CD4-positive, CD25-positive, alpha-beta regulatory T cell (primary cell): ENCODE measurements around the gene KDM4B. TPM values are rescaled to one million over a fixed set of nuclear protein-coding genes. Genes with fewer than 3 reads are reported as not detected.

Experiments used
- ATAC-seq, 2 donors: fragments of 150-1000 bp; cut with Tn5 transposase; one replicate each; pipeline ENCODE4 v1.10.0; 2021; ENCODE audit warnings: low read depth in 2 of 2, moderate number of reproducible peaks in 2 of 2, moderate library complexity in 1 of 2
- DNase-seq, 3 donors: peaks; one replicate each; pipeline versions ENCODE4 v3.0.0 to v3.0.0-alpha.2; 2012 to 2022; ENCODE audit warnings: mixed read lengths in 1 of 3
- H3K27ac ChIP-seq: one replicate; pipeline ENCODE4 v1.7.0; 2013; ENCODE audit warnings: mild to moderate bottlenecking, low read length; ENCODE audit not compliant: insufficient read depth, poor library complexity, severe bottlenecking
- H3K27me3 ChIP-seq: one replicate; pipeline ENCODE4 v1.7.0; 2013; ENCODE audit warnings: low read length; ENCODE audit not compliant: control insufficient read depth, insufficient read depth
- H3K36me3 ChIP-seq: one replicate; pipeline ENCODE4 v1.7.0; 2013; ENCODE audit warnings: mild to moderate bottlenecking, low read length, moderate library complexity; ENCODE audit not compliant: control insufficient read depth, insufficient read depth
- H3K4me1 ChIP-seq: 2 replicates; pipeline ENCODE4 v1.7.0; 2013; ENCODE audit warnings: mild to moderate bottlenecking, low read length; ENCODE audit not compliant: insufficient read depth, control insufficient read depth, poor library complexity, severe bottlenecking
- H3K4me3 ChIP-seq: one replicate; pipeline ENCODE4 v1.7.0; 2013; ENCODE audit warnings: low read depth, mild to moderate bottlenecking, low read length, moderate library complexity
- H3K9me3 ChIP-seq, 2 experiments: 1 replicate in 1 of 2; 2 replicates in 1 of 2; pipeline ENCODE4 v1.7.0; 2013; ENCODE audit warnings: low read length in 2 of 2, mild to moderate bottlenecking in 1 of 2, moderate library complexity in 1 of 2; ENCODE audit not compliant: control insufficient read depth in 2 of 2
- H3K27ac Mint-ChIP-seq, 3 donors: one replicate each; pipeline ENCODE4 v1.8.0; 2020 to 2022; ENCODE audit warnings: mild to moderate bottlenecking in 3 of 3, mixed read lengths in 3 of 3, moderate library complexity in 2 of 3
- H3K27me3 Mint-ChIP-seq: one replicate; pipeline ENCODE4 v1.8.0; 2022; ENCODE audit warnings: mild to moderate bottlenecking, mixed read lengths
- H3K36me3 Mint-ChIP-seq: one replicate; pipeline ENCODE4 v1.8.0; 2020; ENCODE audit warnings: mixed read lengths
- H3K4me1 Mint-ChIP-seq, 4 donors: one replicate each; pipeline ENCODE4 v1.8.0; 2020 to 2022; ENCODE audit warnings: mixed read lengths in 4 of 4, mild to moderate bottlenecking in 1 of 4
- H3K4me3 Mint-ChIP-seq, 4 donors: one replicate each; pipeline ENCODE4 v1.8.0; 2020 to 2022; ENCODE audit warnings: mild to moderate bottlenecking in 4 of 4, mixed read lengths in 4 of 4, moderate library complexity in 3 of 4
- H3K9me3 Mint-ChIP-seq, 7 donors: one replicate each; pipeline ENCODE4 v1.8.0; 2020 to 2022; ENCODE audit warnings: mixed read lengths in 7 of 7, mild to moderate bottlenecking in 3 of 7, moderate library complexity in 2 of 7
- polyA plus RNA-seq, 4 donors: library from polyadenylated mRNA; unstranded; fragments of 300-500 nt; fragmentation: Illumina TruSeq; gene quantifications; one replicate each; pipeline ENCODE4 v1.2.3, GENCODE V29; 2021
- total RNA-seq: library from RNA; stranded (reverse); gene quantifications from one replicate; pipeline ENCODE4 v1.2.3, GENCODE V29; 2022

KDM4B gene
- total and polyA plus RNA-seq, 5 donors from 2014 or later = 6.3 to 70.0 (median 8.6) TPM

DNA sequence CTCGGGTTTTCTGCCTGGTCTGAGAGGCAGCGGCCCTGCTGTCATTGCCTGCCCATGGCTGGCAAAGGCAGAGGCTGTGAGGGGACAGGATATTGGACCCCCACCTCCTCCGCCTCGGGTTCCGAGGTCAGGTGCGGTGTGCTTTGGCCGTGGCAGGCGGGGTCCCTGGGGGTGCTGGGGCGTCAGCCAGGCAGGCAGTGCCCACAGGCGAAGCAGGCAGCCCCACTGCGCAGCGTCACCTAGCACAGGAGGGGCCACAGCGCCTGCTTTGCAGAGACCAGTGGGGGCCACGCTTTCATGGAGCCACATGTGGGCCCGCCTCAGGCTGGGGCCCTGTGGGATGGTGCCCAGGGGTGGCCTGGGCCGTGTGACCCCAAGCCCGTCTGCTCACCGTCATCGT, 96.0 kb downstream of the KDM4B start:
- peaks cover 0 to 8% (median 2%) of the 10 kb centered on the region in 7 donors for H3K9me3 Mint-ChIP-seq

DNA sequence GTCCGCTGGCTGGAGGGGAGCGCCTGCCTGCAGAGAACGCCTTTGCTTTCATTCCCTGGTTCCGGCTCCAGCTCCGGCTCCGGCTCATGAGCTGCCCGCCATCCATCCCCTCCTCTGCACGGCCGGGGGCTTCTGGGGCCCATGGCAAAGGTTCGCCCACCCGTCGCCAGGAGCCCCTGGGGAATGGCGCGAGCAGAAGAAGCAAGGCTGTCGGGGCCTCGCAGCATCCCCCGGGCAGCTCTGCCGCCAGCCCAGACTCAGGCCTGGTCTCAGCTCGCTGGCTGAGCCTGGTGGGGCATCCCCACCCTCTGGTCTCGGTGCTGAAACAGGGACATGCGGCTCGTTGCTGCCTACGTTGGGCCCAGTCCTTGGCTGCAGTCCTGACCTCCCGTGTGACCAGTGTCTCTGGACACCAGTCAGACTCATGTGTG, 96.8 kb downstream of the KDM4B start:
- Histone ChIP-seq H3K4me1 (no peaks in the 10 kb centered on the region), H3K36me3 (peaks cover 15% of the 10 kb centered on the region), H3K4me3 (no peak overlapping the region), H3K9me3 (peaks cover 7 to 18% of the 10 kb centered on the region in 2 experiments), H3K27me3 (no peaks in the 10 kb centered on the region), H3K27ac (no peak overlapping the region)
- no peak overlapping the region for H3K4me3 Mint-ChIP-seq
- DNase-seq (no peak), ATAC-seq (no peak)
- peaks cover 0 to 4% (median 0%) of the 10 kb centered on the region in 4 donors for H3K4me1 Mint-ChIP-seq
- H3K27me3 Mint-ChIP-seq = no peaks in the 10 kb centered on the region
- H3K9me3 Mint-ChIP-seq = peaks cover 0 to 8% (median 2%) of the 10 kb centered on the region in 7 donors
- no peak overlapping the region for H3K27ac Mint-ChIP-seq
- H3K36me3 Mint-ChIP-seq = peaks cover 28% of the 10 kb centered on the region

More for the DNA sequence above, 96.0 kb downstream of the KDM4B start:
- no peaks in the 10 kb centered on the region for H3K4me1 ChIP-seq
- Mint-ChIP-seq H3K4me1 (peaks cover 0 to 4% (median 0%) of the 10 kb centered on the region in 4 donors), H3K4me3 (no peak overlapping the region), H3K27me3 (no peaks in the 10 kb centered on the region), H3K36me3 (peaks cover 28% of the 10 kb centered on the region), H3K27ac (no peak overlapping the region)
- no peak for DNase-seq
- no peak for ATAC-seq
- no peaks in the 10 kb centered on the region for H3K27me3 ChIP-seq
- peaks cover 15% of the 10 kb centered on the region for H3K36me3 ChIP-seq
- H3K27ac ChIP-seq = no peak overlapping the region
- H3K4me3 ChIP-seq = no peak overlapping the region
- H3K9me3 ChIP-seq = peaks cover 7 to 18% of the 10 kb centered on the region in 2 experiments

DNA sequence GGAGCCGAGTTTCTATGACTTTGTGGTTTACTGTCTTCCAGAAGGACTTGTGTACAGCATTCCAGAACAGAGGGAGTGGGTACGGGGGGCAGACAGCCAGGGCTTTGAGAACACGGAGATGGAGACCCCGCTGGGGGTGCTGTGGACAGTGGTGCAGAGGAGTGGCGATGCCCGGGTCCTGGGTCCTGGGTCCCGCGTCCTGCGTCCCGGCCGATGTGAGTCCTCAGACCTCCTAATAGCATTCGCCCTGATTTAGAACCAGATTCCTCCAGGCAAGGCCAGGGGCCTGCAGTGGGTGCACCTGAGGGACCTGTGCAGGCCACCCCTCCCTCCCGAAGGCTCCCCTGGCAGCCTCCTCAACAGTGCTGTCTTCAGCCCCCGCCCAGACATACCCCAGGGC, 97.9 kb downstream of the KDM4B start:
- Mint-ChIP-seq H3K36me3 (peaks cover 21% of the 10 kb centered on the region), H3K27me3 (no peaks in the 10 kb centered on the region), H3K9me3 (peaks cover 0 to 5% (median 1%) of the 10 kb centered on the region in 7 donors), H3K4me3 (no peak overlapping the region), H3K4me1 (peaks cover 0 to 6% (median 0%) of the 10 kb centered on the region in 4 donors), H3K27ac (peak overlapping the region in 2 of 3 donors; percentile 52 to 64)
- Histone ChIP-seq H3K9me3 (peaks cover 7 to 16% of the 10 kb centered on the region in 2 experiments), H3K27ac (no peak overlapping the region), H3K27me3 (no peaks in the 10 kb centered on the region), H3K4me1 (no peaks in the 10 kb centered on the region), H3K36me3 (peaks cover 17% of the 10 kb centered on the region), H3K4me3 (no peak overlapping the region)
- ATAC-seq (no peak), DNase-seq (no peak)

DNA sequence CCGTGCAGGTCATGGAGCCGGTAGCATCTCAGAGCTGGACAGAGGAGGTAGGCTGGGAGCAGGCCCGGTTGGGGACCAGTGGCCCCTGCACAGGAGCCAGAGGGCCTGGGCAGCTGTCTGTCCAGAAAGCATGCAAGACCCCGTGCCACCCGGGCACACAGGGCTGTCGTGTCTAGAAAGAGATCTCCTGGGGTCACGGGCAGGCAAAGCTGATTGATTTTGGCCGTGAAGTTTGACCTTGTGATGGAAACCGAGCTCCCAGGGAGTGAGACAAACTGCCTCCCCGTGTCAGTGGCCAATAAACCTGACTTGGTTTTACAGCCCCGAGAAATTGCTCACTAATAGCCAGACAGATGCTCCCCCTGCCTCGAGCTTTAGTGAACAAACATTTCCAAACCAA, 98.8 kb downstream of the KDM4B start:
- no peak for DNase-seq
- H3K36me3 ChIP-seq = peaks cover 8% of the 10 kb centered on the region
- H3K4me3 ChIP-seq = no peak overlapping the region
- Mint-ChIP-seq H3K27me3 (no peaks in the 10 kb centered on the region), H3K9me3 (peaks cover 0 to 2% (median 0%) of the 10 kb centered on the region in 7 donors), H3K4me1 (peaks cover 0 to 6% (median 0%) of the 10 kb centered on the region in 4 donors), H3K4me3 (no peak overlapping the region), H3K27ac (no peak overlapping the region), H3K36me3 (peaks cover 16% of the 10 kb centered on the region)
- H3K27ac ChIP-seq = no peak overlapping the region
- no peaks in the 10 kb centered on the region for H3K27me3 ChIP-seq
- no peaks in the 10 kb centered on the region for H3K4me1 ChIP-seq
- peaks cover 3 to 7% of the 10 kb centered on the region in 2 experiments for H3K9me3 ChIP-seq
- no peak for ATAC-seq

DNA sequence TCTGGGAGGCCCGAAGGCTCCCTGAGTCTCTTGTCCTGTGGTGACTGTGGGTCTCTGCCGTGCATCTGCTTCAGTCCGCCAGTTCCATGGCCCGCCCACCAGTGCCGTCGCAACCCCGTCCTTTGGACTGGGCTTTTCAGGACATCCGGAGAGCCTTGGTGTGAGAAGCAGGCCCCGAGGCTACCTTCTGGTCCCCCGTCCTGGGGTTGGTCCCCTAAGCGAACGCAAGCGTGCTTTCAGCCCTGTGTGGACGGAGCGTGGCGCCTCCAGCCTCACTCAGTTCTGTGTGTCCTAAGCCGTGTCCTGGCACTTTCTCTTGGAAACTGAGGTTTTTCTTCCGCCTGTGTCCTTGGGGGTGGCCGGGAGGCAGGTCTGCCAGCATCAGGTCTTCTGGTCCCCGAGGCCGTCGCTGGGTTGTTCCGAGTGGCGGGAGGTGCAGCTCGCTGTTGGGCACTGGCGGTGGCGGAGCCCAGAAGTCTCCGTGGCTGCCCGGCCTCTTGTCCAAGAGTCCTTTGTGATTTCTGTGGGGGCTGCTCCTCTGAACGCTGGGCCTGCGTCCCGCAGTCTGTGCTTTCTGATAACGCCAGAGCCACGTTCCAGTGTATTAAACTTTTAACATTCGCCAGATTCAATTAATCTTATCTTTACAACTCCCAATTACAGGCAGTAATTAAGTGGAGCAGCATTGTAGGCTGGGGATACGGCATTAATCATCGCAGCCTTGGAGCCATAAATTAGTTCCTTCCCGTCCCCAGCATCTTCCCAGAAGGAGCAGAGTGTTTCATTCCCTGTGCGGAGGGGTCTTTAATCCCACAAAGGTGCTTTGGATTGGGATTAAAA, 99.5 kb downstream of the KDM4B start:
- H3K36me3 Mint-ChIP-seq = peaks cover 10% of the 10 kb centered on the region
- Histone ChIP-seq H3K27ac (no peak overlapping the region), H3K4me3 (no peak overlapping the region), H3K36me3 (peaks cover 3% of the 10 kb centered on the region), H3K4me1 (no peaks in the 10 kb centered on the region), H3K9me3 (no peaks in the 10 kb centered on the region), H3K27me3 (no peaks in the 10 kb centered on the region)
- H3K4me3 Mint-ChIP-seq = no peak overlapping the region
- no peak for ATAC-seq
- H3K27ac Mint-ChIP-seq = no peak overlapping the region
- no peak for DNase-seq
- H3K27me3 Mint-ChIP-seq = no peaks in the 10 kb centered on the region
- H3K4me1 Mint-ChIP-seq = peaks cover 0 to 6% (median under 1%) of the 10 kb centered on the region in 4 donors
- peaks cover 0 to 2% (median 0%) of the 10 kb centered on the region in 7 donors for H3K9me3 Mint-ChIP-seq

DNA sequence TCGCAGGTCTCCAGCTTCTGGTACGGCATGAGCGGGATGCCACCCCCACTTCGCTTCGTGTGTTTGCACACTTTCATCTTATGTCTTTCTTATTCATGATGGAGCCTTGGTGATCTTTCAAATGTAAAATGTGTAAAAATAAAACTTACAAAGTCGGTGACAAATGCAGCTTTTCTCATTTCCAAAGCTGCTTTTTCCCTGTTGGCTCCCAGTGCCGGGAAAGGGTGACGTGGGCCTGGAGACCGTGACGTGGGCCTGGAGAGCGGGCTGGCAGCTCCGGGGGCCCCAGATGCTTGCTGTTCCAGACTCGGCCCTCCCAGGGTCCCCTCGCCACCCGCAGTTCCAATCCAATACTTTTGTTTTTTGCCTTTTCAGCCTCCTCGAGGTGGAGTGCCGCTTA, 101.4 kb downstream of the KDM4B start:
- Histone ChIP-seq H3K4me1 (no peaks in the 10 kb centered on the region), H3K36me3 (peaks cover 3% of the 10 kb centered on the region), H3K4me3 (no peak overlapping the region), H3K9me3 (no peaks in the 10 kb centered on the region), H3K27ac (no peak overlapping the region), H3K27me3 (no peaks in the 10 kb centered on the region)
- H3K4me1 Mint-ChIP-seq = peaks cover 0 to 13% (median under 1%) of the 10 kb centered on the region in 4 donors
- no peak overlapping the region for H3K4me3 Mint-ChIP-seq
- H3K9me3 Mint-ChIP-seq = peaks cover 0 to 2% (median 0%) of the 10 kb centered on the region in 7 donors
- H3K27me3 Mint-ChIP-seq = no peaks in the 10 kb centered on the region
- DNase-seq (no peak), ATAC-seq (no peak)
- H3K27ac Mint-ChIP-seq = no peak overlapping the region
- H3K36me3 Mint-ChIP-seq = peaks cover 7% of the 10 kb centered on the region

DNA sequence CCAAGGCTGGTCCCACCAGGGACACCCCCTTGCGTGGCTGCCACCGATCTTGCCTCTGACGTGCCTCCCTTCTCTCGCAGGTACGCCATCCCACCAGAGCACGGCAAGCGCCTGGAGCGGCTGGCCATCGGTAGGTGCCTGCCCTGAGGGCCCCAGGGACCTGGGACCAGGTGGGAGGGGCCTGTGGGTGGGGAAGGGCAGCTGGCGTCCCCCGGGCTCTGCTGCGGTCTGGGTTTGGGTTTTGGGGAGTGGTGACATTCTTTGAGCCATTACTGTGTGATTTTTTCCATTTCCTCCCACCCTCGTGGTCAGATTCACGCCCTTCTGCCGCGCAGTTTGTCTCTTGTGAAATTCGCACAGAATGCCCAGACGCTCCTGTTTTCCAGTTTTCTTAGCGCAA, 102.0 kb downstream of the KDM4B start:
- no peaks in the 10 kb centered on the region for H3K9me3 ChIP-seq
- no peak overlapping the region for H3K4me3 ChIP-seq
- no peak for ATAC-seq
- H3K27ac Mint-ChIP-seq = no peak overlapping the region
- H3K4me1 ChIP-seq = no peaks in the 10 kb centered on the region
- no peak overlapping the region for H3K4me3 Mint-ChIP-seq
- DNase-seq = no peak
- H3K36me3 ChIP-seq = peaks cover 3% of the 10 kb centered on the region
- no peak overlapping the region for H3K27ac ChIP-seq
- peaks cover 0 to 2% (median 0%) of the 10 kb centered on the region in 7 donors for H3K9me3 Mint-ChIP-seq
- no peaks in the 10 kb centered on the region for H3K27me3 Mint-ChIP-seq
- peaks cover 0 to 13% (median under 1%) of the 10 kb centered on the region in 4 donors for H3K4me1 Mint-ChIP-seq
- peaks cover 7% of the 10 kb centered on the region for H3K36me3 Mint-ChIP-seq
- no peaks in the 10 kb centered on the region for H3K27me3 ChIP-seq
